ENCODE results near the gene GALC.

The GALC gene

GRCh38 chr14:88005978-88006851, 13.2 kb upstream of the GALC start:
- DNase-seq: no peak

GRCh38 chr14:88005050-88005481, 12.1 kb upstream of the GALC start, which contains the start of gene GPR65:
TSS of gene GPR65 (plus strand) at chr14:88005135. CDS start at chr14:88010848, 5,713 bp downstream.
- DNase-seq: no peak

DNA sequence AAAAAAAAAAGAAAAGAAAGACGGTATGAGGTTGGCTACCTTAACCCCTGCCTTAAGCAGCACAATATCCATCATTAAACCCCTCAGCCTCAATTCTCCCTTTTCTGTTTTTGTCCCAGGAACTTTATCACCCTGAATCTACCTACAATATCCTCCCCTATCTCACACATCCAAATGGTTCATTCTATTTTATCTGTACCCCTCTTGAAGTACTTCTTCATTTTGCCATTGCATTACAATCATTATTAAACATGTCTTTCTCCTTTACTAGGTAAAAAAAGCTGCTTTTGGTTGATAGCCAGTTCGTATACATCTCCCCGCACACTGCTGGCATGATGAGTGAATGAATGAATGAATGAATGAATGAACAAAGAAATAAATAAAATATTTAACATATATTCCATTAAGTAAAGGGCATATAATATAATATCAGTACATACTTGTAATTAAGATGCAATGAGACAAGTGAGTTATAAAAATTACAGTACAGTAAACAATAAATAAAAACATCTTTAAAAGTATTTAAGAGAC, 11.6 kb upstream of the GALC start:
- DNase-seq: no peak

DNA sequence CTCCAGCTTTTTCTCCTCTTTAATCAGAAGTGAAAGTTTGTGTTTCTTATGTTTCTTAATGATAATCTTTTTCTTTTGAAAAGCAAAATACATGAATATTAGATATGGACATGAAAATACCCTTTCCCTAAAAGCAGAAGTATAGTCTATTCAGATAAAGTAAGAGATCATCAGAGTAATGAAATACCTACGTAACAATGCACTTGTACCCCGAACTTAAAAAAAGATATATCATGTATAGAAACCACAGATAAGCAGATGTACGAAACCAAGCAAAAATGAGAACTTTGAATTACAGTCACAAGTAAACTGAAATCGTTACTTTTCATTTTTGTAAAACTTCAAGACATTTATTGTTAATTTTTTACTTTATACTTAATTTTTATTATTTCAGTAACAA, 10.4 kb upstream of the GALC start:
- no peak for DNase-seq

DNA sequence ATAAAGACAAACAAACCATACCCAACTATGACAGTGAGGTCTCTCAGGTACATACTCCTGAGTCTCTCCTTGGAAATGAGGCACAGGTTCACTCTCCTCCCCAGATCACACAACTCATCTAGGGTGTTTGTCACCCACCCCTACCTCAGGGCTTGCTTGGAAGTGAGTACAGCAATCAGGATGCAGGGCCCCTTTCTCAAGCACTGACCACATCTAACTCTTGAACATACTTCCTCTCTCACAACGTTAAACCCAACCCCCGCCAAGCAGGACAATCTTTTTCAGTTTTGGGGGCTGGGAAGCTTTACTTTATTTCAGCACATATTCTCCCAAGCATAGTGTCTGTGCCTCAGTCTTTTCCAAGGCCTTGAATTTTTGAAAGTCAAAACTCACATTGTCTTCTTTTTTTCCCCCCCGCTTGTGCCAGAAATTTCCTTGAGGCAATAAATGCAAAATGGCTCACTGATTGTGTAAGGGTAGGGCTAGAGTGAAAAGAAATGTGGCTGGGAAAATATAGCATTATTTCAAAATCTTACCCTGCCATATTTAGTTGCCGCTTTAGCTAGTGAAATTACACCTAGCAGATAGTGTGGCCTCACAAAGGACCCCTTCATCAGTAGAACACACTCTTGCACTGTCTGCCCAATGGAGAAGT, 9.6 kb upstream of the GALC start:
- no peak for DNase-seq

GRCh38 chr14:87999277-87999676, 6.3 kb upstream of the GALC start:
- DNase-seq: no peak

- no peak for DNase-seq
Measured at GRCh38 chr14:87998482-87998881, 5.5 kb upstream of the GALC start.

DNA sequence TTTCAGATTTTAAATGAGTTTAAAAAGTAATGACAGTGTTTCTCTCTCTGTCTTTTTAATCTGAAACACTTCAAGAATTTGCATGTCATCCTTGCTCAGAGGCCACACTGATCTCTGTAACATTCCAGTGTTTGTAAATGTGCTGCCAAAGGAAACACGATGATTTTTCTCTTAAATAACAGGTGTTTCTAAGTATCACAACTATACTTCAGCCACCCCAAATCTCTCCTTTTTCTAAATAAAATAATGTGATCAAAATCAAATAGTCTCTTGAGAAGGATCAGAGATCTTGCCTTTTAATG, 3.3 kb upstream of the GALC start:
- DNase-seq: no peak

DNA sequence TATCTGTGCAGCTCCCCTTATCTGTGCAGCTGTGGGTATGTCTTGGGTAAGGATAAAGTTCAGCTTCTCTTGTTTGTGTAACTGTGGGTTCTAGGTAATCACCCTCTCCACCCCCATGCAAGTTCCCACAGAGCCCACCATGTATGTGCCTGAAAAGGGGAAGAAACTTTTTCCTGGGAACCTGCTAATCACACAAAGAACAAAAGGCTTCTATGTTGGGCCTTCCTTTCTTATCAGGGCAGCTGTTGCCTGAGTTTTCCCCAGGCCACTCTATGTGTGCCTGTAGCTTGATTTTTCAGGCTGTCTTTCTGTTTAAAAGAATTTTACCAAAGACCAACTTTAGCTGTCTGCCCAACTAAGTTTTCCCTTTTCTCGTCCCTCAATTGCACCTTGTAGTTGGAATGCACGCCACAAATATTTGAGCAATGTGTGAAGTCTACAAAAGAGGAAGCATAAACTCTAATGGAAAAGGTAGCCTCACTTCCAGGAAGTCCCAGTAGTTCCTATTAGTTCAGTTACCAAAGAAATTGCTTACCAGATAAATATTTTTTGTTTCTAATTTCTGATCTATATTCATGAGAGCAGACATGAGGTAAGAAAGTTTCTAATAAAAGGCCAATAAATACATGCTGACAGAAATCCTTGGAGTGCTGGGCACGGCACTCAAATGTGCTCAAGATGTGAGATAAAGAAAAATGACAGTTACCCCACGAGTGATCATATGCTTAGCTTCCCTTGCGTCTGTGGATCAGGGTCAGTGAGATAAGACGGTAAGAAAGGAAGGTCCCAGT, 2.7 kb upstream of the GALC start:
- DNase-seq: no peak

GRCh38 chr14:87994974-87995373, 2.0 kb upstream of the GALC start:
- no peak for DNase-seq

DNA sequence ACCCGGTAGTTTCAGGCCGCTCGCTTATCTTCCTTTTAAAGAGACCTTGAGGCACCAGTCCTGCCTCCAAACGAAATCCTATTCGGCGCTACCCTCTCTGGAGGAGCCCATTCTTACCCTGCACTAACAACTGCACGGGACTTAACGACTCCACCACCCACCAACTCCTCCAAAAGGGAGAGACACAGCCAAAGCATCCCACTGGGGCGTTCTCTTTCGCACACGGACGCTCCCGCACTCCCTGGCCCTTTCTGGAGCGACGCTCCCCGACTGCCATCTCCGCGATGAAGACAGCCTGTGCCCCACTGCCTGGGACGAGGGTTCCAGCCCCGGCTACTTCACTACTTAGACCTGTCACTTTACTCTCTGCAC, 650 bp downstream of the GALC start:
- DNase-seq: no peak

DNA sequence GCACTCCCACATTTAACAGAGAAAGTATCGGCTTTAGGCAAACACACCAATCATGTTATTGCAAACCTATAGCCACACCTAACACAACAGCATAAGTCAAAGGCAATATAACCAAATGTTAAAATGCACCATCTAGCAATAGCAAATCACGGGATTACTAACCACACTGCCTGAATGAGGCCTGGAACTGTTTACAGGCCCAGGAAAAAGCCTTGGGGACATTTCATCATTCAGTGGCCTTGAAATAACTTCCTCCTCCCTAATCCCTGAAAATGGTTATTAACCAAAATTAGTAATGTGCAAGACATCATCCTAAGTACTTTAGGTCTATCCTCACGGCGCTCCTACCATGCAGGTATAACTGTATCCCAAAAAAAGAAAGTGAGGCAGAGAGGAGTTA, 2.3 kb downstream of the GALC start:
- no peak for DNase-seq

DNA sequence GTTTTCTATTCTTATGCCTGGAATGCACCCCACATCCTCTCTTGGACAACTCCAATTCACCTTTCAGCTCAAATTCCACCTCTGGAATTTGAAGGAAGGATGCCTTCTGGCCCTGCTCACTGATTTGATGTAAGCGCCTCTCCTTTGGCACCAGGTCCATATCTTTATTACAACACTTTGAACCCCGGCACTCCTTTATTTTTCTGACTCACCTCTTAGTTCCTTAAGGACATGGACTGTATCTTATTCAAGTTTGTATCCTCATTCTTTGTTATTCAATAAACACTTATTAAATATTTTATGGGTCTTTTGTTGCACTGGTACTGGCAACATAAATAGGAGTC, 3.1 kb downstream of the GALC start:
- no peak for DNase-seq

DNA sequence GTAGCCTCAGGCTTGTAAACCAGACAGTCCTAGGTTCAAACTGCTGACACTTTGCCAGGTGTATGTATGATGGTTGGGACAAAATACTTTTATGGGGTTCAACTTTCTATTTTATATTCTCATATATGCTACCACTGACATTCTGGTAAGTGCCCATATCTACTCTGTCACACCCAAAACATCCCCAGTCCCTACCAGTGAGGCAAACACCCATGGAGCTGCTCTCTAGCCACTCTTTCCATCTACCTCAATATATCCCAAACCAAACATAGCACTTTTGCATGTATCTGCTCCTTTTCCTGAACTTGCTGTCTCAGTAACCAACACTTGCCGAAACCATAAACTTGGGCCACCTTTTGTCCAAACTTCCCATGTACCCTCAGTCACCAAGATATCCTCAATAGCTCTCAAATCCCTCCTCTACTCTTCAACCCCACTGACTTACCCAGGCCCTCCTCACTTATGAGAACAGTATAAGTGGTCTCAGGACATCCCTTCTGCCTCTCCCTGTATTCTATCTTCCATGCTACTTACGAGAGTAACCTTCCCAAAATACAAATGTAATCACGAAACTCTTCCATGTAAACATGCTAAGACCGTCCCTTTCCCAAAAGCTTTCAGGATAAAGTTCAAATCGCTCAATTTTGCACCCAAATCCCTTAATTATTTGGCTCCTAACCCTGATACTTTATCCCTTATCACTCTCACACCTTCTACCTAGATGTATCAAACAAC, 3.6 kb downstream of the GALC start:
- no peak for DNase-seq

- no peak for DNase-seq
Measured at GRCh38 chr14:87979689-87980088, 13.3 kb downstream of the GALC start.

GRCh38 chr14:87975636-87976035, 17.3 kb downstream of the GALC start:
- no peak for DNase-seq

DNA sequence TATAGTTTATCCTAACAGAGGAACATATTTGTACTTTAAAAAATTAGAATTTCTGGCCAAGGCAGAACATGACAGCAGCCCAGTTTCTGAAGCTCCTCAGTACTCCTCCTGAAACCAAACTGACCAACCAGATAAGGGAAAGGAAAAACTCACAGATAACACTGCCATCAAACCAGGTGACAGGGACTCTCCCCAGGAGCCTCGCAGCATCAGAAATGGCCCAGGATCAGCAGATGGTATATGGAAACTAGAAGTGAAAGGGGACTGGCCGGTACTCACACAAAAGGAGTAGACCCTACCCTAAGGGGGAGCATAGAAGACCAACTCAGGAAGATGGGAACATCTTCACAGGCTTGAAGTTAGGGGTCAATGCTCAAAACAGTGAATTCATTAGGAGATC, 22.0 kb downstream of the GALC start:
- DNase-seq: no peak

DNA sequence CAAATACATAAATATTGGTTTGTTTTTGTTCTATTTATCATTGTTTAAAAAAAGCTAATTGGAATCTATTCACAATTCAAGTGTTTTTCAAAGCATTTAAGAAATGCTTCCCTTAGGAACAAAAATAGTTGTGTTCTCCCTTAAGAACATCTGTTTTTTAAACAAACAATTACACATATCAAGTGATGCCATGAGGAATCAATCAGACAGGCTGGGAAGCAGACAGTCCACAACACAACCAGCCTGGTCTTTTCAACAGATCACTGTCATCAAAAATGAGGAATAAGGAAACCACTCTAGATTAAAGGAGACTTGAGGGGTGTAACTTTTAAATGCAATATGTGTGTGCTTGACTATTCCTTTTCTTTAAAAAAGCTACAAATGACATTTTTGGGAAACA, 25.5 kb downstream of the GALC start:
- DNase-seq: no peak

DNA sequence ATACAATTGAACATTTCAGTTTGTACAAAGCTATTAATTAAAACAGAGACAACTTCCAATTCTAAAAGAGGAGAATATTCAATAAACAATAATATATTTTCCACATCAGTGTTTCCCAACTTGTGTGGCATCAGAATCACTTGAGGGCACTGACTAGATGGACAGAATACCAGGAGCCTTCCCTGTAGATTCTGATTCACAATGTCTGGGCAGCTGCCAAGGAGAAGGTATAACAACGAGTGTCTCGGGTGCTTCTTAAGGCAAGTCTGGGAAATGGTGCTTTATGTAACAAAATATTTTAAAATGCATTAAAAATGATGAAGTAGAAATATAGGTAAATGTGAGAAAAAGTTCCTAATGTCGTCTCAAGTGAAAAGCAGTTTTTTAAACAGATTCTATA, 26.2 kb downstream of the GALC start:
- DNase-seq: no peak

DNA sequence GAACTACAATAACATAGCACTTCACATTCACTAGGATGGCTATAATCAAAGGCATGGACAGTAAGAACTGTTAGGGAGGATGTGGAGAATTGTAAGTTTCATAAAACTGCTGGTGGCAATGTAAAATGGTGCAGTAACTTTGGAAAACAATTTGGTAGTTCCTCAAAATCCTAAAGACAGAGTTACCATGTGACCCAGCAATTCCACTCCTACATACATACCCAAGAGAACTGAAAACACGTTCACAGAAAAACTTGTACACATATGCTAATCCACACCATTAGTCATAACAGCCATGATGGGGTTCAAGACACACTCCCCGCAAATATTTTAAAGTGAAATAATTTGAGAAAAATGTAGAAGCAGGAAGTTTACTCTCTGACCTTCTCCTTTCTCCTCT, 31.7 kb downstream of the GALC start:
- DNase-seq: no peak

GRCh38 chr14:87960013-87960787, 32.8 kb downstream of the GALC start:
- DNase-seq: no peak

DNA sequence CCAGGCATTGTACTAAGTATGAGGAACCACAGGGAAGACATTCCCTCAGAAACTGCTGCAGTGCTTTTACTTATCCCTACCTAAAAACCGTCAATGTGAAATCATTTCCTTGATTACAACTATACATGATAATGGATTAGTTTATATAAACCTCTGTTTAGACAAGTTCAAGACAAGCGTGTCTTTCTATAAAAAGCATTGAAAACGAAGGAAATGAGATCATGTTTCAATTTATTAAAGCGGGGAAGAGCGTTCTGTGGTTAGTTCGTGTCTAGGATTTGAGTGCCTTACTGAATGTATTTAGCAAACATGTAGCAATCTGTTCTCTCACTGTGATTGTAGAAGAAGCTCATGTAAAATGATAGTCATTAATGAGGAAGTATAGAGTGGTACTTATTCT, 37.5 kb downstream of the GALC start:
- no peak for DNase-seq
